Cerebellar nuclear complex (tissue), 1 donor: ENCODE measurements around the gene EMILIN1.

ENCODE experiments used
- DNase-seq, 2 experiments: peaks; one replicate each; lab custom pipeline; 2025; lab: John Stamatoyannopoulos, UW

Gene EMILIN1

DNA sequence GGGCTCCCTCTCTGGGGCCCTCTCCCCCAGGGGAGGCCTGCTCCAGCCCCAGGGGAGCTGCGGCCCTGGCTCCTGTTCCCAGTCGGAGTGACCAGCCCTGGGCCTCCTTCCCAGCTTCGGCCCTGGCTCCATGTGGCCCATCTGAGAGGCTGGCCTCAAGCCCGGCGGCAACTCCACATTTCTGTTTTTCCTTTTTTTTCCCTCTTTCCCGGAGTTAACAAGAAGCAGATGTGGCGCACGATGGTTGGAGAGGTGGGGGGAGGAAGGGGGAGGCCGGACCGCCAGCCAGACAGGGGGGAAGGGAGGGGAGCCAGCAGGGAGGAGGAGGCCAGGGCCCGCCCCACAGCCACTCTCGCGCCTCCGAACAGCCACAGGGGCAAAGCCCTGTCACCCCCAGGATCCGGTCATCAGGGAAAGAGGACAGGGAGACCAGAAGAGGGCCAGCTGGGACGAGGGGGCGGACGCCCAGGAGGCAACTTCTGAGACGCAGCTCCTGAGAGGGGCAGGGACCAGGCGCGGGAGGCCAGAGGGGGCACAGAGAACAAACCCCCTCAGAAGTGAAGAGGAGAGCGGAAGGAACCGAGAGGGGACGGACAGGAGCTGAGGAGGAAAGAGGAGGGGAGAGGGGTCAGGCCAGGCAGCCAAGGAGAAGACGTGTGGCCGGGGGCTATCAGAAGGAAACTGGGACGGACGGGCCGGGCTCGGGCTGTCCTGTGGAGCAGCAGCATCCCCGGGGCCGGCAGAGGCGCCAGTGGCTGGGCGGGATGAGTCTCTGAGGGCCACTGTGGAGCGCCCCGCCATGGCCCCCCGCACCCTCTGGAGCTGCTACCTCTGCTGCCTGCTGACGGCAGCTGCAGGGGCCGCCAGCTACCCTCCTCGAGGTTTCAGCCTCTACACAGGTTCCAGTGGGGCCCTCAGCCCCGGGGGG, at the start of gene EMILIN1:
Gene EMILIN1, plus strand, starts transcription at position 349 of the 928 bp plus-strand sequence. Its CDS starts 451 bp downstream, at position 800.
- no peak for DNase-seq

DNA sequence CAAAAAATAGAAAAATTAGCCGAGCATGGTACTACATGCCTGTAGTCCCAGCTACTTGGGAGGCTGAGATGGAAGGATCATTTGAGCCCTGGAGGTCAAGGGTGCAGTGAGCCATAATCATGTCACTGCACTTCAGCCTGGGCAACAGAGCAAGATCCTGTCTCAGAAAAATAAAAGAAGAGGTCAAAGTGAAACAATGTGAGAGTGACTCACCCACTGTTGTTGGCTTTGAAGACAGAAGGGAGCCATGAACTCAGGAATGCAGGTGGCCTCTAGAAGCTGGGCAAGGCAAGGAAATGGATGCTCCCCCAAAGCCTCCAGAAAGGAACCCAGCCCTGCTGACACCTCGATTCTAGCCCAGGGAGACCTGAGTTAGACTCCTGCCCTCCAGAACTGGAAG, 49.4 kb upstream of the EMILIN1 start:
- DNase-seq, result no peak

DNA sequence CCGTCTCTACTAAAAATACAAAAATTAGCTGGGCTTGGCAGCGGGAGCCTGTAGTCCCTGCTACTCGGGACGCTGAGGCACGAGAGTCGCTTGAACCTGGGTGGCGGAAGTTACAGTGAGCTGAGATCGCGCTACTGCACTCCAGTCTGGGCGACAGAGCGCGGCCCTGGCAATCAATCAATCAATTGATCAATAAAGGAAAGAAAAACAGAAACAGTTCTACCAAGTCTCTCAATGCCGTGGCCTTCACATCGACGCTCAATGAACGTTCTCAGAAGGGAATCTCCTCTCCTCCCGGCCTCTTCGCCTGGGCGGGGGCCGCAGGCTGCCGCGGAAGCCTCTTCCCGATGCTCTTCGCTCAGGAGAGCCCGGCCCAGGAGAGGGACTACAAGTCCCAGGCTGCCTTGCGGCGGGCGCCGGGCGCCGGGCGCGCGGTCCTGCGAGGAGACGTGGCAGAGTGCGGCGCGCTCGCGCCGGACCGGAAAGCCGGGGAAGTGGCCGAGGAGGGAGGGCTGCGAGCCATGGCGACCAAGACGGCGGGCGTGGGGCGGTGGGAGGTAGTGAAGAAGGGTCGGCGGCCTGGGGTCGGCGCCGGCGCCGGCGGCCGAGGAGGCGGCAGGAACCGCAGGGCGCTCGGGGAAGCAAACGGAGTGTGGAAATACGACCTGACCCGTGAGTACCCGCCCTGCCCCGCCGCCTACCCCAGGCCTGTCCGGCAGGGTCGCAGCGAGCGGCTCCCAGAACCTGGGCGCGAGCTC, 45.7 kb upstream of the EMILIN1 start, which contains the start of gene TMEM214:
Gene TMEM214, plus strand, starts transcription at position 471 of the 758 bp plus-strand sequence. Its CDS starts 51 bp downstream, at position 522.
- peak in 1 of 2 experiments; percentile 41 for DNase-seq

DNA sequence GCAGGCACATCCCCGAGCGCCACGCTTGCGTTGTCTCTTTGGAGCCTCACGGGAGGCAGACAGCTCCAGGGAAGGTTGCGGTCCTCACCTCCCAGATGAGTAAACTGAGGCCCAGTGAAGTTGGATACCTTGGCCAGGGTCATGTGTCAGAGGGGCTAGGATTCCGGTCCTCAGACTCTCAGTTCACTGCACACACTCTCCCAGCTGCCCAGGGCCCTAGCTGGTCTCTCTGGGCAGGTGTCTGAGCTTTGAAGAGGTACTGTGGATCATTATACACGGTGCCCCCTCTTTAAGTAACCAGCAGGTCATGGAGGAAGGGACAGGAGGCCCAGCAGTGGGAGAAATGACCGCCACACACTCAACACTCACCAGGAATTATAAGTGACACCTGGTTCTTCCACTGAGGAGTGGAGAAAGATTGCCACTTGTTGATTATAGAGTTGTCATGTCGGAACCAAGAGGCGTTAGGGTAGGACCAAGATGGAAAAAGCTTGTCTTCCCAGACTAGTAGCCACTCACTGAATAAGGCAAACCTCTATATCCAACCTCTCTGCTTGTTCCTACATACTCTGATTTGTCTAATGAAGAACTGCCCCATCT, 45.1 kb upstream of the EMILIN1 start:
- DNase-seq, result no peak

DNA sequence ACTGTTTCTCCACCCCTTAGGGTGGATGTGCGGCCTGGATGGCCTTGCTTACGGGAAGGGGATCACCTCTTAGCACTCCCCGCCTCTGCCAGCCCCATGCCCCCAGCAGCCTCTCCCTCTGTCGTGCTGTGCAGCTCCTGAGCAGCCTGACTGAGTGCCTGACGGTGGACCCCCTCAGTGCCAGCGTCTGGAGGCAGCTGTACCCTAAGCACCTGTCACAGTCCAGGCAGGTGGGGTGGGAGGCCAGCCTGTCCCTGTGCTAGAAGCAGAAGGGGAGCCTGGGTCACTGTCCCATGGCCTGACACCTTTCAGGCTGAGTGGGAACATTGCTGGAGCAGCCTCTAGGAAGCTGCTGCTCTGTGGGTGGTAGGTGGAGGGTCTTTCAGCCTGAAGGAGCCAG, 40.4 kb upstream of the EMILIN1 start:
- no peak for DNase-seq

DNA sequence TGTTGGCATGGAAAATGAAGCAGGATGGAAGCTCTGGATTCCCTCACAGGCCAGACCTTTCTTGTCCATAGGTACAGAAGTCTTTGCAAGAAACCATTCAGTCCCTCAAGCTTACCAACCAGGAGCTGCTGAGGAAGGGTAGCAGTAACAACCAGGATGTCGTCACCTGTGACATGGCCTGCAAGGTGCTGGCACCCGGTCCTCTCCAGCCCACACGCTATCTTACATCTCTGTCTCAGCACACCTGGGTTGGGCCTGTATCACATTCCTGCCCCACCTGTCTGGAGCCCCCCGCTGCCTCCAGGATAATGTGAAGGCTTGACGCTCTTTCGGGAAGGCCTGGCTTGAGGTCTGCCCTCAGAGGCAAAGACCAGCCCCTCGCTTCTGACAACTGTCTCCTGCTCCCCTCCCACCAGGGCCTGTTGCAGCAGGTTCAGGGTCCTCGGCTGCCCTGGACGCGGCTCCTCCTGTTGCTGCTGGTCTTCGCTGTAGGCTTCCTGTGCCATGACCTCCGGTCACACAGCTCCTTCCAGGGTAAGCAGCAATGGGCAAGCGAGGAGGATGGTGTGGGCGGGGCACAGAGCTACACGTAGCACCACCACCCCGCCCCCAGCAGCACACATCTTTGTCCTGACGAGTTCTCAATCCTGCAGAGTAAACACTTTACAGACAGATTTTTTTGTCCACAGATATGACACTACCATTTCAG, 39.6 kb upstream of the EMILIN1 start:
- no peak for DNase-seq

DNA sequence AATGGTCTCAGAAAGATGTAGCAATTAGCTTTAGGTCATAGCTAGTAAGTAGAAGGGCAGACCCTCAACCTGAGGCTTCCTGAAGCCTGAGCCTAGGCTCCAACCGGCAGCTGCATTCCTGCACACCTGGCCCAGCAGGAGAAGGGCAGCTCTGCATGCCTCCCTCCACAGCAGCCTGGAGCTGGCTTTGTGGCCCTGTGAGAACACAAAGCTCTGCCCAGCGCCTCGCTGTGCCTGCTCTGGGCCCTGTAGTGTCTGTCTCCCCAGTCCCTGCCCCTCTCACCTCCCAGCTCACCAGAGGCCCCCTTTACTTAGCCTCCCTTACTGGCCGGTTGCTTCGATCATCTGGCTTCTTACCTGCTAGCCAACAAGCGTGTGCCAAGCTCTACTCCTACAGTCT, 39.0 kb upstream of the EMILIN1 start:
- no peak for DNase-seq

DNA sequence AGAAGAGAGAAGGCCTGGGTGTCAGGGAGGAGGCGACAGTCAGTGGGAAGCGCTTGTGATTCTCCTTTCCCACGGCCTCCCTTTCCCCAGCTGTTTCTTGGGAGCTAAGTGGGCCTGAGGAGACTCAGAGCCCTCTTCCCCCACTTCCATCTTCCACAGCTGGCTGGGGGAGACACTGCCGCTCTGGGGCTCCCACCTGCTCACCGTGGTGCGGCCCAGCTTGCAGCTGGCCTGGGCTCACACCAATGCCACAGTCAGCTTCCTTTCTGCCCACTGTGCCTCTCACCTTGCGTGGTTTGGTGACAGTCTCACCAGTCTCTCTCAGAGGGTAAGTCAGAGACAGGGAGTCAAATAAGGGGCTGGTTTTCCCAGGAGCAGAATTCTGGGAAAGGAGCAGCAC, 38.5 kb upstream of the EMILIN1 start:
- no peak for DNase-seq

DNA sequence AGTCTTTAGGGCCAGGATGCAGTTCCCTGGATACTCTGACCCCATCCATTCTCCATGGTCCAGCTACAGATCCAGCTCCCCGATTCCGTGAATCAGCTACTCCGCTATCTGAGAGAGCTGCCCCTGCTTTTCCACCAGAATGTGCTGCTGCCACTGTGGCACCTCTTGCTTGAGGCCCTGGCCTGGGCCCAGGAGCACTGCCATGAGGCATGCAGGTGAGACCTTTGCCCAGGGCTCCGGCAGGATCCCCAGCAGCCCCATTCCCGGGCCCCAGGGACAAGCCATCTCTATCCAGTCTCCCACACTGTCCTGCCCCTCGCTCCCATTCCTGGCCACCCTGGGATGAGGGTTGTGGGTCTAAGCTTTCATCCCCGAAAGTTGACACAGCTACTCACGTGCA, 38.1 kb upstream of the EMILIN1 start:
- no peak for DNase-seq

DNA sequence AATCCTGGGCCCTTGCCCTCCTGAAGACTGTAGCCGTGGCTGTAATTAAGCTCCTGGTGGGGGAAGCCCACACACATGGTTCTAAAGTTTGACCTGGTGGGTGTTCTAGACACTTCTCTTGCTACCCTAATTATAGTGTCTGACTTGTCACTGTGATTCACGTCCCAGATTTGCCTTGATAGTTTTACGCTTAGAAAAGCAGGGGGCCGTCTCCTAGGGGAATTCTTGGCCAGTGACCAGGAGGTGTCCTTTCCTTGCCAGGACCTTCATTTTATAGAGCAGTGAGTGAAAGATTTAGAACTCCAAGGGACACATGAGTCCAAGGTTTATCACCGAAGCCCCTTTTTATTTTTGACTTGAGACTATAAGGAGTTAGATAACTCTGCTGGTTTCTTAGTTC, 36.7 kb upstream of the EMILIN1 start:
- no peak for DNase-seq

DNA sequence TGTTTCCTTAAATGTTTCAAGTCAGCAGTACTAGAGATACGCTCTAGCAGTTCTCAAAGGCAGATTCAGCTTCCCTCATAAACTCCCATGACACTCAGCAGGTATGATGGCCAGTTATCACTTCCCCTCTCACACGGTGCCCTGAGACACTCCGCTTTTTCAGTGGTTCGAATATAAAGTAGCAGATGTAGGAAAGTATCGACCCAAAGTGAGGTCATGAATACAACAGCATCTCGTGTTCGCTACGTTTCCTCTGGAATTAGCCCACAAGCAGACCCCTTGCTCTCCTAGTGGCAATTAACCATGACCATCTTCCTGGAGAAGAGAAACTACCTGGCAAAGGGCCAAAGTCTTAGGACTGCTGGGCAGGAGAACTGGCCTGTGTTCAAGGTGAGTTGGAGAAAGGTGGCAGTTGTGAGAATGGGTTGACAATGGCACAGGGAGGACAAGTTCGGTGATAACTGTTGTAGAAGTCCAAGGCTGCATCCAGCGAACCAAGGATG, 36.2 kb upstream of the EMILIN1 start:
- no peak for DNase-seq

DNA sequence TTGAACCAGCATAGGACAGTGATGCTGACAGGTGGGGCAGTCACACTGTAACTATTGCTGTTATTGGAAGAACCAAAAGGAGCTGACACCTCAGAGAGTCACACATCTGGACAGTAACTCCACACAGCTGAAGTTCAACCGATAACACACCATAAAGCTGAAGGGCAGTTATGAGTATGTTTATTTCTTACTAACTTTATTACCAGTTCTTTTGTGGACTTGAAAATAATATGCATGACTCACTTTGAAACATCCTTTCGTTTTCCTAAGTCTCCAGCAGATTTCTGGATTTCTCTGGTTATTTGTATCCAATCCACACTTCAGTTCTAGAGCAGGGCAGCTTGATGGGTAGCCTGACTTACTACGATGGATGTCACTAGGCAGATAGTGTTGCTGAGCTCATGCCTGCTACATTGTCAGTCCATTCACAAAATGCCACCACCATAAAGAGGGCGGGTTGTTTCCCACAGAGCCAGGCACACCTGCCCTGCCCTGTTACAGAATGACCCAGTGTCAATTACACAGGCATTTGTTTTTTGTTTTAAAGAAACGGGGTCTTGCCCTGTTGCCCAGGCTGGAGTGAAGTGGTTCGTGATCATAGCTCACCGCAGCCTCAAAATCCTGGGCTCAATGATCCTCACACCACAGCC, 35.3 kb upstream of the EMILIN1 start:
- DNase-seq, result no peak

DNA sequence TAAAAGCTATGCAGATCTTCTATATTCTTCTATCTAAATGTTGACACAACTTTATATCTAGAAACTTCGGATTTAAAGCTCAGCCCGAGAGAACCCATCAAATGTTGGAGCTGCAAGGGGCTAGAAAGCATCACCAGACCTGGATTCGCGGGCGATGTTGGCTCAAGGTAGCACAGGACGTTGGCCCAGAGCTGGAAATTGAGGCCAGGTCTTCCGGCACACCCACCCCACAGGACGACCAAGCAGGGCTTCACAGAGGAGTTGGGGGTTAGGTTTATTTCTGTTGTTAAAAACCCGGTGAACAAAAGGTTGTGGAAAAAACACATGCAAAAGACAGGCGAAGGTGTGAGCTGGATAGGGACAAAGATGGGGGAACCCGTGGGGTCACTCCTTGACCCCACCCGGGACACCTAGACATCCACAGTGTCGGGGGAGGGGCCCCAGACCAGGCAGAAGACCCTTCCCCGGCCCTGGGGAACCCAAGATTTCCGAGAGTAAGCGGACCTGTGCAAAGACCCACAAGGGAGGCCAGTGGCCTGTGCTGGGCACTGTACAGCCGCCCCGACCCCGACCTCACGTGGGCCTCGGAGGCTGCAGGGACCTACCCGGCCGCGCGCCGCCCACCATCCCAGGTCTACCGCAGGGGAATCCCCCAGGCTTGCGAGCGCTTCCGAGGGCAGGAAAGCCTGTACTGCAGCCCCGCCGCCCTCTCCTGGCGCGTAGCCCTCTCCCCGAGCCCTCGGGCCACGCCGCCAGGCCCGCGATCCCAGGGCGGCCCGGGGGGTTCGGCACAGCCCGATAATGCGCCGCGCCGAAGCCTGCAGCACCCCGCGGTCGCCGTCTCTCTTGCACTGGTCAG, 28.8 kb upstream of the EMILIN1 start:
- no peak for DNase-seq

DNA sequence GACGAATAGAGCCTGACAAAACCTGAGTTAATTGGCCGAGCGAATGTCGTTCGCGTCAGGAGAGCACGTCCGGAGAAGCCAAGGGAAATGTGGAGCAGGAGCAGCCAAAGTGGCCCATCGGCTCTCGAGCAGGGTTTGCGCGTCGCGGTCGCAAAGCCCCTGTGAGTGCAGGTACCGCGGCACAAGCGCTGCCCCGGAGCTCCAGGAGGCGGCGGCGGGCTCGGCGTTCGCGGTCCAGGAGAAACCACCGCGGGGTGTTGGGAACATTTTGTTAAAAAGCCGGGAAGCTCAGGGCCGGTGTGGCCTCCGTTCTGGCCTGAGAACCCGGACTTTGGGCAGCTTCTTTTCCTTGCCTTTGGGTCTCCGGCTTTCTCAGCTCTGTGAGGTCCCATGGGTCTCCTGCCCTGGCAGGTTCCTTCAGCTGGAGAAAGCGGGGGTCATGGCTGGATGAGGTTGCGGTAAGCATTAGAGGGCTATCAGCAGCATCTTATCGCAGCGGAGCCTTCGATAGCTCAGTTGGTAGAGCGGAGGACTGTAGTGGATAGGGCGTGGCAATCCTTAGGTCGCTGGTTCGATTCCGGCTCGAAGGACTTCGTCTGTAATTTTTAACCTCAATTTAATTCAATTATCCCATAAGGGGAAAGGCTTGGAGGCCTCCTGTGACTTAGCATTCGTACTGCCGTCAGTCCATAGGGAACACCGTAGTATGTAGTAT, 28.0 kb upstream of the EMILIN1 start:
- peak in 1 of 2 experiments; percentile 73 for DNase-seq

DNA sequence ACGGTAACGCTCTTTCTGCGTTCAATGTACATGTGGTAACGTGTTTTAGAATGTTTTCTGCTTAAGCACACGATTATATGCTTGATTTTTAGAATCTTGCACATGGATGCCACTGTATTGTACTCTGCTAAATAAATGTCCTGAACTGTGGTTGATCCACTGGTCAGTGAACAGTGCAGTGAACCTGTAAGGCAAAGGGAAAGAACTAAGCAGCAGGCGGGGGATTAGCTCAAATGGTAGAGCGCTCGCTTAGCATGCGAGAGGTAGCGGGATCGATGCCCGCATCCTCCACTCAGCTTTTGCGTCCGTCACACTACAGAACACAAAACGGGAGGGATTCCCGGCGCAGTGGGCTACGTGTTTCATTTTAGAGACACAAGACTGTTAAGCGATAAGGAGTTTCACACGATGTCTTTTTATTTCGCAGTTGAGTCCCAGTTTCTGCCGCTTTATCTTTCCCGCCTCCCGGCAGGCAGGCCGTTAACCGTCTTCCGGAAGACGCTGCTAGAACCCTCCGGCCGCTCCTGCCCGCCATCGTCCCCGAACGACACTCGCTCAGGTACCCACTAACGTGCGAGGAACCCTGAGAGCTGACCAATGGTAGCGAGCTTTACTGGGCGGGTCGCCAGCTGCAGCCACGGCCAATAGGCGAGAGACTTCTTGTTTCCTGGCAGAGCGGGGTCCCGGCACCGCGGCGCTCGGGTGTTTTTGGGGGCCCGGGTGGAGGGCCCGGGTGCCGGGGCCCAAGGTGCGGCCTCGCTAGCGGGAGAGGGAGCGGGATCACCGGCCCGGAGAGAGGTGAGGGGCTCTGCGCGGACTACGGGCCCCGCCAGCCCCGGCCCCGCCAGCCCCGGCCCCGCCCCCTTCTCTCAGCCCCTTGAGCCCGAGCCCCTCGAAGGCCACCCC, 27.2 kb upstream of the EMILIN1 start, which contains the start of gene AGBL5:
Gene AGBL5, plus strand, starts transcription at position 673 of the 906 bp plus-strand sequence. CDS start 1,291 bp downstream, outside the sequence.
- DNase-seq, result peak in 1 of 2 experiments; percentile 82

DNA sequence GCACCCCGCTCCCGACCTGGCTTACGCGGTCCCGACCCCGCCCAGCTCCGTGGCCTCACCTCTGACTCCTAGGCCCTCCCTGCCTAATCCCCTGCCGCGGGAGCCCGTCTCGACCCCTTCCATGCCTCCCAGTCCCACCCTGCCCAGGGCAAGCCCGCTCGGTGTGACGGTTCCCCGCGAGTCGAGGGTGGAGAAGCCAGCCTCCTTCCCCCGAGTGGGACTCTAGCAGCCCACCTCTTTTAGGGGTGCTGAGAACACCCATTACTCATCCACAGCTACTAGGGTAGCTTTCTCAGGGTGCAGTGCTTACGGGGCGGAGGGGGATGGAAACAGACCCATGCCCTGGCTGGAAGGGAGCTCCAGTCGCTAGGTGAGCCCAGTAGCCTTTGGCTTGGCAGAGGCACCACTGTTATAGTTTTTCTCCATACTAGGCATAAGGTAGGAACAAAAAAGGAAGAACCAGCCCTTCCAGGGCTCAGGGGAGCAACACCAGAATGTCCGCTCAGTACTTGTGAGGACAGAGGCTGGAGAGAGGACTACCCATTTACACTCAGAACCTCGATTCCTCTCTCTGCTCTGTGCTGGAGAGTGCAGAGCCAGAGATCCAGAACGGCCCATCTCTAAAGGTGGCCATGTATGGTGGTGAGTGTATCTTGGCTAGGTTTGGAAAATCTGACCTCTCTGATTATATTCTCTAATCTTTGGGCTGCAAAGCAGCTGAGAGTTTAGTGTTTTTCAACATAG, 26.3 kb upstream of the EMILIN1 start:
- no peak for DNase-seq

DNA sequence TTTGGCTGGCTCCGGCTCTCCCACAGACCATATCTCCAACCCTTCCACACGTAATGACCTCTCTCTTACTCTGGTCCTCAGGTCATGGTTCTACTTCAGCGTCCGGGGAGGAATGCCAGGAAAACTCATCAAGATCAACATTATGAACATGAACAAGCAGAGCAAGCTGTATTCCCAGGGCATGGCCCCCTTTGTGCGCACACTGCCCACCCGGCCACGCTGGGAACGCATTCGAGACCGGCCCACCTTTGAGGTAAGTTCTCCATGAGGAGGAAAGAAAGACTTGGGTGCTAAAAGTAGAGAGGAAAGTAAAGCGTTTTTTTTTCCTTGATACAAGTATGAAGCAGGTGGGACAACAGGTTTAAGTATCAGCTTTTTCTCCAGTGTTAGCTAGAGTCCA, 25.1 kb upstream of the EMILIN1 start:
- no peak for DNase-seq
